GM23338 (cell line): Measurements from ENCODE around the gene NRCAM. TPM values are rescaled to one million over a fixed set of nuclear protein-coding genes. Genes with fewer than 3 reads are reported as not detected.

ENCODE experiments used
- ATAC-seq: fragments of 200-7000 bp; cut with Tn5 transposase; 3 replicates; pipeline ENCODE4 v1.9.1; 2020
- DNase-seq: peaks from one replicate; pipeline ENCODE4 v3.0.0-alpha.2; 2015; ENCODE audit warnings: low spot score
- H2AFZ ChIP-seq: fragments of 200-600 bp; sonication (generic); 2 replicates; pipeline ENCODE4 v1.8.0; 2016; ENCODE audit warnings: antibody characterized with exemption, mild to moderate bottlenecking, moderate library complexity
- H3F3A ChIP-seq: fragments of 200-600 bp; sonication (generic); replicated peaks from 2 replicates; pipeline ENCODE4 v1.8.0; 2017; ENCODE audit warnings: antibody characterized with exemption, mixed run types, low read depth
- H3K27ac ChIP-seq: fragments of 200-600 bp; sonication (generic); 2 replicates; pipeline ENCODE4 v1.6.1; 2016; ENCODE audit warnings: low read depth
- H3K27me3 ChIP-seq: fragments of 200-600 bp; sonication (generic); 2 replicates; pipeline ENCODE4 v1.8.0; 2016; ENCODE audit warnings: mild to moderate bottlenecking, mixed run types, moderate library complexity; ENCODE audit not compliant: insufficient read depth
- H3K36me3 ChIP-seq: fragments of 200-600 bp; sonication (generic); 2 replicates; pipeline ENCODE4 v1.8.0; 2016; ENCODE audit warnings: mild to moderate bottlenecking; ENCODE audit not compliant: insufficient read depth
- H3K4me1 ChIP-seq: fragments of 200-600 bp; sonication (generic); 2 replicates; pipeline ENCODE4 v1.8.0; 2016; ENCODE audit warnings: mild to moderate bottlenecking, moderate library complexity; ENCODE audit not compliant: insufficient read depth
- H3K4me2 ChIP-seq: fragments of 200-600 bp; sonication (generic); 2 replicates; pipeline ENCODE4 v1.7.1; 2017; ENCODE audit warnings: mixed run types
- H3K4me3 ChIP-seq: fragments of 200-600 bp; sonication (generic); 2 replicates; pipeline ENCODE4 v1.6.1; 2016; ENCODE audit warnings: mixed run types
- H3K79me2 ChIP-seq: fragments of 200-600 bp; sonication (generic); replicated peaks from 2 replicates; pipeline ENCODE4 v1.8.0; 2017; ENCODE audit warnings: mild to moderate bottlenecking; ENCODE audit not compliant: insufficient read depth
- H3K9me2 ChIP-seq: fragments of 200-600 bp; sonication (generic); 2 replicates; pipeline ENCODE4 v1.8.0; 2017; ENCODE audit not compliant: insufficient read depth
- H4K20me1 ChIP-seq: fragments of 200-600 bp; sonication (generic); replicated peaks from 2 replicates; pipeline ENCODE4 v1.8.0; 2017; ENCODE audit warnings: mild to moderate bottlenecking; ENCODE audit not compliant: insufficient read depth
- H3K27ac Mint-ChIP-seq: 2 replicates; pipeline ENCODE4 v1.8.0; 2020; ENCODE audit warnings: inconsistent platforms, mild to moderate bottlenecking, moderate library complexity, mixed read lengths
- H3K27me3 Mint-ChIP-seq: 3 replicates; pipeline ENCODE4 v1.8.0; 2022; ENCODE audit warnings: low read depth, mild to moderate bottlenecking, moderate library complexity, mixed read lengths, inconsistent platforms; ENCODE audit not compliant: insufficient read depth, poor library complexity
- H3K36me3 Mint-ChIP-seq: 3 replicates; pipeline ENCODE4 v1.8.0; 2021; ENCODE audit warnings: low read depth, mild to moderate bottlenecking, inconsistent platforms, moderate library complexity, mixed read lengths
- H3K4me1 Mint-ChIP-seq: 3 replicates; pipeline ENCODE4 v1.8.0; 2020; ENCODE audit warnings: mild to moderate bottlenecking, inconsistent platforms, mixed read lengths
- H3K4me3 Mint-ChIP-seq: 3 replicates; pipeline ENCODE4 v1.8.0; 2021; ENCODE audit warnings: moderate library complexity, mild to moderate bottlenecking, inconsistent platforms, mixed read lengths
- H3K9me3 Mint-ChIP-seq: 3 replicates; pipeline ENCODE4 v1.8.0; 2020; ENCODE audit warnings: moderate library complexity, mild to moderate bottlenecking, inconsistent platforms, mixed read lengths
- CREB1 ChIP-seq: fragments of 250-450 bp; sonication (Bioruptor Pico); IDR thresholded peaks from 2 replicates; pipeline ENCODE4 v1.5.0; 2020; ENCODE audit warnings: low read depth, mild to moderate bottlenecking, moderate library complexity
- EZH2 ChIP-seq: fragments of 200-600 bp; sonication (generic); IDR thresholded peaks from one replicate; pipeline ENCODE4 v1.8.0; 2017; ENCODE audit warnings: antibody characterized with exemption, mild to moderate bottlenecking, low read depth; ENCODE audit not compliant: unreplicated experiment
- EZH2phosphoT487 ChIP-seq: fragments of 200-600 bp; sonication (generic); IDR thresholded peaks from one replicate; pipeline ENCODE4 v1.8.1; 2018; ENCODE audit warnings: antibody characterized with exemption; ENCODE audit not compliant: unreplicated experiment
- NANOG ChIP-seq: IDR thresholded peaks from 2 replicates; pipeline ENCODE4 v1.6.1; 2016; ENCODE audit warnings: antibody characterized with exemption, borderline replicate concordance
- STAT1 ChIP-seq: IDR thresholded peaks from one replicate; pipeline ENCODE4 v1.6.1; 2016; ENCODE audit warnings: antibody characterized with exemption; ENCODE audit not compliant: unreplicated experiment
- polyA plus RNA-seq: library from polyadenylated mRNA; unstranded; fragments of >200 nt; fragmentation: Nextera tagmentation; extraction: Ambion mirVana; gene quantifications from 2 replicates; pipeline ENCODE4 v1.2.1, GENCODE V29; 2016
- total RNA-seq: library from RNA; depleted of rRNA; stranded (reverse); fragments of >200 nt; shearing (Covaris generic); gene quantifications from 2 replicates; pipeline ENCODE4 v1.2.3, GENCODE V29; 2014
- TF ChIP-seq, protein P1 (sequence below): fragments of 250-450 bp; sonication (Bioruptor Pico); IDR thresholded peaks from 2 replicates; pipeline ENCODE4 v1.5.0; 2020; ENCODE audit warnings: mild to moderate bottlenecking, moderate library complexity
- TF ChIP-seq, protein P2 (sequence below), 2 experiments: fragments of 200-600 bp in 1 of 2; sonication (generic) in 1 of 2; conservative IDR thresholded peaks; 2 replicates each; pipeline versions ENCODE4 v1.5.1 to v1.6.1; 2016 to 2017; ENCODE audit warnings: antibody characterized with exemption in 2 of 2, low read depth in 2 of 2, mild to moderate bottlenecking in 2 of 2, moderate library complexity in 1 of 2

NRCAM gene
- total and polyA plus RNA-seq, 2 experiments from 2014 or later = 2.5 to 6.8 TPM

GRCh38 chr7:108380517-108380916 lies 75.7 kb downstream of the NRCAM start (continued):
- TF ChIP-seq, protein P1, sequence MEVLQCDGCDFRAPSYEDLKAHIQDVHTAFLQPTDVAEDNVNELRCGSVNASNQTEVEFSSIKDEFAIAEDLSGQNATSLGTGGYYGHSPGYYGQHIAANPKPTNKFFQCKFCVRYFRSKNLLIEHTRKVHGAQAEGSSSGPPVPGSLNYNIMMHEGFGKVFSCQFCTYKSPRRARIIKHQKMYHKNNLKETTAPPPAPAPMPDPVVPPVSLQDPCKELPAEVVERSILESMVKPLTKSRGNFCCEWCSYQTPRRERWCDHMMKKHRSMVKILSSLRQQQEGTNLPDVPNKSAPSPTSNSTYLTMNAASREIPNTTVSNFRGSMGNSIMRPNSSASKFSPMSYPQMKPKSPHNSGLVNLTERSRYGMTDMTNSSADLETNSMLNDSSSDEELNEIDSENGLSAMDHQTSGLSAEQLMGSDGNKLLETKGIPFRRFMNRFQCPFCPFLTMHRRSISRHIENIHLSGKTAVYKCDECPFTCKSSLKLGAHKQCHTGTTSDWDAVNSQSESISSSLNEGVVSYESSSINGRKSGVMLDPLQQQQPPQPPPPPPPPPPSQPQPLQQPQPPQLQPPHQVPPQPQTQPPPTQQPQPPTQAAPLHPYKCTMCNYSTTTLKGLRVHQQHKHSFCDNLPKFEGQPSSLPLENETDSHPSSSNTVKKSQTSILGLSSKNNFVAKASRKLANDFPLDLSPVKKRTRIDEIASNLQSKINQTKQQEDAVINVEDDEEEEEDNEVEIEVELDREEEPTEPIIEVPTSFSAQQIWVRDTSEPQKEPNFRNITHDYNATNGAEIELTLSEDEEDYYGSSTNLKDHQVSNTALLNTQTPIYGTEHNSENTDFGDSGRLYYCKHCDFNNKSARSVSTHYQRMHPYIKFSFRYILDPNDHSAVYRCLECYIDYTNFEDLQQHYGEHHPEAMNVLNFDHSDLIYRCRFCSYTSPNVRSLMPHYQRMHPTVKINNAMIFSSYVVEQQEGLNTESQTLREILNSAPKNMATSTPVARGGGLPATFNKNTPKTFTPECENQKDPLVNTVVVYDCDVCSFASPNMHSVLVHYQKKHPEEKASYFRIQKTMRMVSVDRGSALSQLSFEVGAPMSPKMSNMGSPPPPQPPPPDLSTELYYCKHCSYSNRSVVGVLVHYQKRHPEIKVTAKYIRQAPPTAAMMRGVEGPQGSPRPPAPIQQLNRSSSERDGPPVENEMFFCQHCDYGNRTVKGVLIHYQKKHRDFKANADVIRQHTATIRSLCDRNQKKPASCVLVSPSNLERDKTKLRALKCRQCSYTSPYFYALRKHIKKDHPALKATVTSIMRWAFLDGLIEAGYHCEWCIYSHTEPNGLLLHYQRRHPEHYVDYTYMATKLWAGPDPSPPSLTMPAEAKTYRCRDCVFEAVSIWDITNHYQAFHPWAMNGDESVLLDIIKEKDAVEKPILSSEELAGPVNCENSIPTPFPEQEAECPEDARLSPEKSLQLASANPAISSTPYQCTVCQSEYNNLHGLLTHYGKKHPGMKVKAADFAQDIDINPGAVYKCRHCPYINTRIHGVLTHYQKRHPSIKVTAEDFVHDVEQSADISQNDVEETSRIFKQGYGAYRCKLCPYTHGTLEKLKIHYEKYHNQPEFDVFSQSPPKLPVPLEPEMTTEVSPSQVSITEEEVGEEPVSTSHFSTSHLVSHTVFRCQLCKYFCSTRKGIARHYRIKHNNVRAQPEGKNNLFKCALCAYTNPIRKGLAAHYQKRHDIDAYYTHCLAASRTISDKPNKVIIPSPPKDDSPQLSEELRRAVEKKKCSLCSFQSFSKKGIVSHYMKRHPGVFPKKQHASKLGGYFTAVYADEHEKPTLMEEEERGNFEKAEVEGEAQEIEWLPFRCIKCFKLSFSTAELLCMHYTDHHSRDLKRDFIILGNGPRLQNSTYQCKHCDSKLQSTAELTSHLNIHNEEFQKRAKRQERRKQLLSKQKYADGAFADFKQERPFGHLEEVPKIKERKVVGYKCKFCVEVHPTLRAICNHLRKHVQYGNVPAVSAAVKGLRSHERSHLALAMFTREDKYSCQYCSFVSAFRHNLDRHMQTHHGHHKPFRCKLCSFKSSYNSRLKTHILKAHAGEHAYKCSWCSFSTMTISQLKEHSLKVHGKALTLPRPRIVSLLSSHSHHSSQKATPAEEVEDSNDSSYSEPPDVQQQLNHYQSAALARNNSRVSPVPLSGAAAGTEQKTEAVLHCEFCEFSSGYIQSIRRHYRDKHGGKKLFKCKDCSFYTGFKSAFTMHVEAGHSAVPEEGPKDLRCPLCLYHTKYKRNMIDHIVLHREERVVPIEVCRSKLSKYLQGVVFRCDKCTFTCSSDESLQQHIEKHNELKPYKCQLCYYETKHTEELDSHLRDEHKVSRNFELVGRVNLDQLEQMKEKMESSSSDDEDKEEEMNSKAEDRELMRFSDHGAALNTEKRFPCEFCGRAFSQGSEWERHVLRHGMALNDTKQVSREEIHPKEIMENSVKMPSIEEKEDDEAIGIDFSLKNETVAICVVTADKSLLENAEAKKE = no peak
- TF ChIP-seq CREB1 (CRISPR knock-in tag) = no peak
- TF ChIP-seq EZH2 = no peak
- TF ChIP-seq EZH2phosphoT487 = no peak

GRCh38 chr7:108376206-108376605 lies 80.0 kb downstream of the NRCAM start:
- no peaks in the 10 kb centered on the region for H3K4me1 ChIP-seq
- Mint-ChIP-seq H3K9me3 (no peaks in the 10 kb centered on the region), H3K36me3 (no peaks in the 10 kb centered on the region), H3K4me1 (peaks cover 9% of the 10 kb centered on the region; the same call in 1 of the 3 replicates), H3K27ac (no peak overlapping the region), H3K4me3 (no peak overlapping the region), H3K27me3 (peaks cover 4% of the 10 kb centered on the region)
- H3K9me2 ChIP-seq = no peaks in the 10 kb centered on the region
- no peaks in the 10 kb centered on the region for H3F3A ChIP-seq
- TF ChIP-seq, protein P1 = peak; percentile 87
- TF ChIP-seq, protein P2, sequence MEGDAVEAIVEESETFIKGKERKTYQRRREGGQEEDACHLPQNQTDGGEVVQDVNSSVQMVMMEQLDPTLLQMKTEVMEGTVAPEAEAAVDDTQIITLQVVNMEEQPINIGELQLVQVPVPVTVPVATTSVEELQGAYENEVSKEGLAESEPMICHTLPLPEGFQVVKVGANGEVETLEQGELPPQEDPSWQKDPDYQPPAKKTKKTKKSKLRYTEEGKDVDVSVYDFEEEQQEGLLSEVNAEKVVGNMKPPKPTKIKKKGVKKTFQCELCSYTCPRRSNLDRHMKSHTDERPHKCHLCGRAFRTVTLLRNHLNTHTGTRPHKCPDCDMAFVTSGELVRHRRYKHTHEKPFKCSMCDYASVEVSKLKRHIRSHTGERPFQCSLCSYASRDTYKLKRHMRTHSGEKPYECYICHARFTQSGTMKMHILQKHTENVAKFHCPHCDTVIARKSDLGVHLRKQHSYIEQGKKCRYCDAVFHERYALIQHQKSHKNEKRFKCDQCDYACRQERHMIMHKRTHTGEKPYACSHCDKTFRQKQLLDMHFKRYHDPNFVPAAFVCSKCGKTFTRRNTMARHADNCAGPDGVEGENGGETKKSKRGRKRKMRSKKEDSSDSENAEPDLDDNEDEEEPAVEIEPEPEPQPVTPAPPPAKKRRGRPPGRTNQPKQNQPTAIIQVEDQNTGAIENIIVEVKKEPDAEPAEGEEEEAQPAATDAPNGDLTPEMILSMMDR (conservative IDR thresholded peaks at IDR 0.05; ENCODE audit: low read depth in 2 of 2) = no peak
- TF ChIP-seq STAT1 = no peak
- TF ChIP-seq NANOG = no peak
- DNase-seq = peak; percentile 35
- H2AFZ ChIP-seq = no peak overlapping the region
- H3K27ac ChIP-seq = no peak overlapping the region
- no peak overlapping the region for H3K4me3 ChIP-seq
- no peaks in the 10 kb centered on the region for H3K79me2 ChIP-seq
- no peaks in the 10 kb centered on the region for H3K36me3 ChIP-seq
- no peaks in the 10 kb centered on the region for H4K20me1 ChIP-seq
- ATAC-seq = peak; percentile 54
- no peaks in the 10 kb centered on the region for H3K27me3 ChIP-seq
- no peak overlapping the region for H3K4me2 ChIP-seq
